Mesendoderm (in vitro differentiated cells): ENCODE data around the gene PLK5.

Source experiments
- DNase-seq: peaks from one replicate; pipeline ENCODE4 v3.0.0; 2013
- H2AK5ac ChIP-seq: 2 replicates; pipeline ENCODE4 v1.6.1; 2013; ENCODE audit warnings: low read length, inconsistent platforms
- H2BK120ac ChIP-seq: 2 replicates; pipeline ENCODE4 v1.6.1; 2013; ENCODE audit warnings: low read depth, mild to moderate bottlenecking, low read length, moderate library complexity, mixed read lengths
- H2BK15ac ChIP-seq: replicated peaks from 2 replicates; pipeline ENCODE4 v1.6.1; 2013; ENCODE audit warnings: low read depth, mild to moderate bottlenecking, moderate library complexity
- H2BK5ac ChIP-seq: 2 replicates; pipeline ENCODE4 v1.6.1; 2013; ENCODE audit warnings: low read length, inconsistent platforms
- H3K18ac ChIP-seq: 2 replicates; pipeline ENCODE4 v1.6.1; 2013; ENCODE audit warnings: mild to moderate bottlenecking, low read length, mixed read lengths
- H3K23ac ChIP-seq: one replicate; pipeline ENCODE4 v1.6.1; 2013; ENCODE audit warnings: low read length
- H3K27ac ChIP-seq: 2 replicates; pipeline ENCODE4 v1.5.1; 2013; ENCODE audit warnings: low read depth, mild to moderate bottlenecking, inconsistent platforms, low read length, moderate library complexity
- H3K27me3 ChIP-seq: 2 replicates; pipeline ENCODE4 v1.6.1; 2013; ENCODE audit warnings: low read length, control low read depth, mild to moderate bottlenecking, inconsistent platforms; ENCODE audit not compliant: insufficient read depth, poor library complexity
- H3K36me3 ChIP-seq: 2 replicates; pipeline ENCODE4 v1.6.1; 2013; ENCODE audit warnings: low read length, inconsistent platforms; ENCODE audit not compliant: control insufficient read depth, insufficient read depth
- H3K4ac ChIP-seq: one replicate; pipeline ENCODE4 v1.6.1; 2013; ENCODE audit warnings: low read depth, mild to moderate bottlenecking, low read length, moderate library complexity
- H3K4me1 ChIP-seq: 2 replicates; pipeline ENCODE4 v1.6.1; 2013; ENCODE audit warnings: low read depth, low read length, inconsistent platforms; ENCODE audit not compliant: control insufficient read depth
- H3K4me2 ChIP-seq: 2 replicates; pipeline ENCODE4 v1.6.1; 2013; ENCODE audit warnings: low read length
- H3K4me3 ChIP-seq: 2 replicates; pipeline ENCODE4 v1.5.1; 2013; ENCODE audit warnings: mild to moderate bottlenecking, low read length
- H3K56ac ChIP-seq: one replicate; pipeline ENCODE4 v1.6.1; 2013; ENCODE audit warnings: low read length
- H3K79me1 ChIP-seq: 2 replicates; pipeline ENCODE4 v1.6.1; 2013; ENCODE audit warnings: low read length, inconsistent platforms
- H3K79me2 ChIP-seq: 2 replicates; pipeline ENCODE4 v1.6.1; 2013; ENCODE audit warnings: mild to moderate bottlenecking, low read length; ENCODE audit not compliant: control insufficient read depth, insufficient read depth
- H3K9ac ChIP-seq: 2 replicates; pipeline ENCODE4 v1.6.1; 2013; ENCODE audit warnings: low read length, inconsistent platforms
- H4K5ac ChIP-seq: one replicate; pipeline ENCODE4 v1.6.1; 2013; ENCODE audit warnings: low read length
- H4K8ac ChIP-seq: one replicate; pipeline ENCODE4 v1.6.1; 2013; ENCODE audit warnings: low read depth, mild to moderate bottlenecking, control low read depth, low read length, moderate library complexity
- WGBS: extraction: QIAGEN DNeasy Blood & Tissue Kit; methylation state at CpG from one replicate; pipeline ENCODE4 v1.1.7; 2013; ENCODE audit warnings: low lambda C conversion rate, missing lambda C conversion rate; ENCODE audit not compliant: insufficient coverage; ENCODE audit errors: extremely low coverage; 5-methylcytosine and 5-hydroxymethylcytosine counted together

Gene PLK5

DNA sequence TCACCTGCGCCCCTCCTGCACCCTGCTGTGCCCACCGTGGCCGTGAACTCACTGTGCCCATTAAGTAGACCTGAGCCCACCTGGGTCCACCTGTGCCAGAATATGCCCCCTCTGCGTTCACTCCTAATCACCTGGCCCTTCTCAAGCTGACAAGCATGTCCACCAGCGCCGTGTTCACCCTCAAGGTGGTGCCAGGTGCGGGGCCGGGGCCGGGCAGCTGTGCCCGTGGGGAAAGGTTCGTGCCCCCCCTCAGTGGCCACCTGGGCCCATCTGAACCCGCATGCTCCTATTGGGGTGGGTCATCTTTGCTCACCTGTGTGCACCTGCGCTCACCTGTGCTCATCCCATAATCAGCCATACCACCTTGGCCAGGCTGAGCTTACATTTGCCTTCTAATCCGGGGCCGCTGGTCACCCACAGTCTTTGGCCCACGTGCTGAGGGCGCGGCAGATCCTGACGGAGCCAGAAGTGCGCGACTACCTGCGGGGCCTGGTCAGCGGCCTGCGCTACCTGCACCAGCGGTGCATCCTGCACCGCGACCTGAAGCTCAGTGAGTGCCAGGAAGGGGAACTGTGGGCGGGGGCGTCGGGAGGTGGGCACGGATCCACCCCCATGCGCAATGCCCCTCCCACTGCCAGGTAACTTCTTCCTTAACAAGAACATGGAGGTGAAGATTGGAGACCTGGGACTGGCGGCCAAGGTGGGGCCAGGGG is 2.3 kb downstream of the PLK5 start:
- Histone ChIP-seq H3K27ac (no peak overlapping the region), H3K56ac (no peak overlapping the region), H3K4me3 (no peak overlapping the region), H3K79me2 (no peaks in the 10 kb centered on the region), H2BK120ac (no peak overlapping the region), H3K18ac (no peak overlapping the region), H3K27me3 (peaks cover 9% of the 10 kb centered on the region), H2BK5ac (no peak overlapping the region), H3K4ac (no peak overlapping the region), H2BK15ac (no peak overlapping the region), H3K79me1 (no peaks in the 10 kb centered on the region), H4K8ac (no peak overlapping the region), H3K4me1 (no peaks in the 10 kb centered on the region), H3K36me3 (no peaks in the 10 kb centered on the region), H3K4me2 (no peak overlapping the region), H3K9ac (no peak overlapping the region), H4K5ac (no peak overlapping the region), H2AK5ac (no peak overlapping the region), H3K23ac (no peak overlapping the region)
- no peak for DNase-seq
- WGBS = no CpG with 5 or more reads among the region's 33 CpGs

DNA sequence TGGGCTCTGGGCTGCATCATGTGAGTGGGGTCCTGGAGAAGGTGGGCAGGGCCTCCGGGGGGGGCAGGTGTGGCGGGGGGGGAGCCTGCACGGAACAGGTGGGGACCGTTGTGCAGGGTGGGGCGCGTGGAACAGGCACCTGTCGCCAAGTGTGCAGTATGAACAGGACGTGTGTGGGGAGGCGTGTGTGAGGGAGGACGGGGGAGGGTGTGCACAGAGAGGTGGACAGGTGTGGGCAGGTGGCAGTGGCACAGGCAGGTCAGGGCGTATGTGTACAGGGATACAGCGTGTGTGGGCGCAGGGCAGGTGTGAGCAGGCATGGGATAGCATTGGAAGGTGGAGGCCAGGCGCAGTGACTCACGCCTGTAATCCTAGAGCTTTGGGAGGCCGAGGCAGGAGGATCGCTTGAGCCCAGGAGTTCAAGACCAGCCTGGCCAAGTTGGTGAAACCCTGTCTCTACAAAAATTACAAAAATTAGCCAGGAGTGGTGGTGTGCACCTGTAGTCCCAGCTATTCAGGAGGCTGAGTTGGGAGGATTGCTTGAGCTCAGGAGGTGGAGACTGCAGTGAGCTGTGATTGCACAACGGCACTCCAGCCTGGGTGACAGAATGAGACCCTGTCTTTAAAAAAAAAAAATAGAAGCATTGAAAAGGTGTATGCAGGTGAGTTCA is 3.2 kb downstream of the PLK5 start:
- Histone ChIP-seq H4K5ac (no peak overlapping the region), H4K8ac (no peak overlapping the region), H3K56ac (no peak overlapping the region), H3K4me3 (no peak overlapping the region), H3K4me2 (no peak overlapping the region), H2BK15ac (no peak overlapping the region), H3K79me2 (no peaks in the 10 kb centered on the region), H3K23ac (no peak overlapping the region), H3K36me3 (no peaks in the 10 kb centered on the region), H3K4ac (no peak overlapping the region), H2BK5ac (no peak overlapping the region), H3K18ac (no peak overlapping the region), H3K9ac (no peak overlapping the region), H3K79me1 (no peaks in the 10 kb centered on the region), H2AK5ac (no peak overlapping the region), H3K27me3 (peaks cover 9% of the 10 kb centered on the region), H2BK120ac (no peak overlapping the region), H3K27ac (no peak overlapping the region), H3K4me1 (no peaks in the 10 kb centered on the region)
- no CpG with 5 or more reads among the region's 18 CpGs for WGBS
- DNase-seq = no peak

DNA sequence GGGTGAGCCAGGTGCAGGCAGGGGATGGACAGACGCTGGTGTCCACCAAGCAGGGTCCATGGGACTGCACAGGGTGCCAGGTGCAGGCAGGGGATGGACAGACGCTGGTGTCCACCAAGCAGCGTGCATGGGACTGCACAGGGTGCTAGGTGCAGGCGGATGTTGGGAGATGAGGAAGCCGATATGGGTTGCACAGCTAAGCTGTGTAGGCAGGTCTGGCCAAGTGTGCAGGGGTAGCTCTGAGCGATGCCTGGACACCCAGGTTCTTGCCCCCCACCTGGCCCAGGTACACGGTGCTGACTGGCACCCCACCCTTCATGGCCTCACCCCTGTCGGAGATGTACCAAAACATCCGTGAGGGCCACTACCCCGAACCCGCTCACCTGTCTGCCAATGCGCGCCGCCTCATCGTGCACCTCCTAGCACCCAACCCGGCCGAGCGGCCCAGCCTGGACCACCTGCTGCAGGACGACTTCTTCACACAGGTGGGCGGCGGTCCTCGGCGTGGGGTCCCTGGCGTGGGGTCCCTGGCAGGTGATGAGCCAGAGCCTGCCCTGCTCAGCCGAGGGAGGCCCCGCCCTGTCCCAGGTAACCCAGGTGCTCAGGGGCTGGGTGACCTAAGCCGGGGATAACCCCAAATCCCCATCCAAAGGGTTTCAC is 3.9 kb downstream of the PLK5 start:
- no peak overlapping the region for H3K18ac ChIP-seq
- no peaks in the 10 kb centered on the region for H3K4me1 ChIP-seq
- no peak overlapping the region for H2BK5ac ChIP-seq
- H3K4me3 ChIP-seq = no peak overlapping the region
- H2BK15ac ChIP-seq = no peak overlapping the region
- no peak overlapping the region for H3K9ac ChIP-seq
- no peak overlapping the region for H3K27ac ChIP-seq
- WGBS = no CpG with 5 or more reads among the region's 27 CpGs
- no peak overlapping the region for H2BK120ac ChIP-seq
- H3K36me3 ChIP-seq = no peaks in the 10 kb centered on the region
- DNase-seq = no peak
- peaks cover 9% of the 10 kb centered on the region for H3K27me3 ChIP-seq
- H4K8ac ChIP-seq = no peak overlapping the region
- no peak overlapping the region for H3K4me2 ChIP-seq
- H2AK5ac ChIP-seq = no peak overlapping the region
- H3K23ac ChIP-seq = no peak overlapping the region
- no peak overlapping the region for H3K56ac ChIP-seq
- no peaks in the 10 kb centered on the region for H3K79me1 ChIP-seq
- H4K5ac ChIP-seq = no peak overlapping the region
- no peaks in the 10 kb centered on the region for H3K79me2 ChIP-seq
- no peak overlapping the region for H3K4ac ChIP-seq

DNA sequence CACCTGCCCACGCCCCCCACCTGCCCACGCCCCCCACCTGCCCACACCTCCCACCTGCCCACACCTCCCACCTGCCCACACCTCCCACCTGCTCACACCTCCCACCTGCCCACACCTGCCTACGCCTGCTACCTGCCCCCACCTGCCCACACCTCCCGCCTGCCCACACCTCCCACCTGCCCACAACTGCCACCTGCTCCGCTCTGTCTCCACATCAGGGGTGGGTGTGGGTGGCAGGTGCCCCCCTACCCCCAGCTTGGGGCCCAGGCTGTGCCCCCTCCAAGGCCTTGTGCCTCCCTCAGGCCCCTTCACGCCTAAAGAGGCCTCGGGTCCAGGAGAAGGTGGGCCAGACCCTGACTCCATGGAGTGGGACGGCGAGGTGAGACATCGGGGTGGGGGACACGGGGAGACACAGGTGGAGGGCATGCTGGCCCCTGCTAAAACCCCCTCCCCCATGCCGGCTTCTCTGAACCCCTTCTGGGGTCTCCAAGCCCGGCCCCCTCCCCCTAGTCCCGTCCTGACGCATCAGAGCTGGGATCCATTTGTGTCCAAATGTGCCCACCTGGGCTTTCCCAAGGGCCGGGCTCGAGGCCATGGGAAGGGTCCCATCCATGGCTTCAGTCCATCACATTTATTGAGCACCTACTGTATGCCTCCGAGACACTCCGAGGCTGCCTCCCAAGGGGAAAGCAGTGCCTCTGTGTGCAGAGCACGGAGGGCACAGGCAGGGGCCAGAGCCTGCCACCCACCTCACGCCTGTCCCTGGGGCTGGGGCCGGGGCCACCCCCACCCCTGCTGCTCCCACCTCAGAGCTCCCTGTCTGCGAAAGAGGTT is 4.9 kb downstream of the PLK5 start:
- no peak overlapping the region for H2BK5ac ChIP-seq
- H2AK5ac ChIP-seq = no peak overlapping the region
- no peak overlapping the region for H4K5ac ChIP-seq
- no peak overlapping the region for H3K9ac ChIP-seq
- no peaks in the 10 kb centered on the region for H3K79me2 ChIP-seq
- no peak for DNase-seq
- H3K27ac ChIP-seq = no peak overlapping the region
- no peaks in the 10 kb centered on the region for H3K36me3 ChIP-seq
- peaks cover 3% of the 10 kb centered on the region for H3K27me3 ChIP-seq
- WGBS = no CpG with 5 or more reads among the region's 23 CpGs
- no peak overlapping the region for H3K56ac ChIP-seq
- no peak overlapping the region for H2BK120ac ChIP-seq
- no peak overlapping the region for H3K4me2 ChIP-seq
- no peak overlapping the region for H3K18ac ChIP-seq
- no peak overlapping the region for H3K4ac ChIP-seq
- H4K8ac ChIP-seq = no peak overlapping the region
- no peak overlapping the region for H3K23ac ChIP-seq
- no peaks in the 10 kb centered on the region for H3K79me1 ChIP-seq
- no peak overlapping the region for H2BK15ac ChIP-seq
- H3K4me3 ChIP-seq = no peak overlapping the region
- no peaks in the 10 kb centered on the region for H3K4me1 ChIP-seq

DNA sequence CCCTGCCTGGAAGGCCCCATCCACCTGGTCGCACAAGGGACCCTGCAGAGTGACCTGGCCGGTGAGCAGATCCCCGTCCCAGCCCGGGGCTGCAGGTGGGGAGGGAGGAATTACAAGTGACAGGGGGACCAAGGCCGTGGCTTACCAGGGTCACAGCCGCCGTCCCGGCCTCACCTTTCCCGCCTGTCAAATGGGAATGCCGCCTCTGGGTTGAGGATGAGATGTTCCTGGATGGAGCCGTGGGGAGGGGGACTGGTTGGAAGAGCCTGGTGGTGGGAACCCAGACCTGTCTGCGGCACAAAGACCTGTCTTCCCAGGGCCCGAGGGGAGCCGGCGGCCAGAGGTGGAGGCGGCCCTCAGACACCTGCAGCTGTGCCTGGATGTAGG is 5.5 kb downstream of the PLK5 start:
- Histone ChIP-seq H4K5ac (no peak overlapping the region), H3K23ac (no peak overlapping the region), H4K8ac (no peak overlapping the region), H3K4me3 (no peak overlapping the region), H2AK5ac (no peak overlapping the region), H3K36me3 (no peaks in the 10 kb centered on the region), H3K4me1 (no peaks in the 10 kb centered on the region), H3K9ac (no peak overlapping the region), H3K4me2 (no peak overlapping the region), H3K27ac (no peak overlapping the region), H2BK120ac (no peak overlapping the region), H3K4ac (no peak overlapping the region), H2BK5ac (no peak overlapping the region), H3K79me1 (no peaks in the 10 kb centered on the region), H3K79me2 (no peaks in the 10 kb centered on the region), H2BK15ac (no peak overlapping the region), H3K56ac (no peak overlapping the region), H3K27me3 (peaks cover 3% of the 10 kb centered on the region), H3K18ac (no peak overlapping the region)
- WGBS = no CpG with 5 or more reads among the region's 16 CpGs
- DNase-seq = no peak
